Fibroblast of lung (primary cell): ENCODE results near the gene AVP. TPM values are rescaled to one million over a fixed set of nuclear protein-coding genes. Genes with fewer than 3 reads are reported as not detected.

ENCODE experiments used
- DNase-seq, 2 donors: peaks; one replicate each; pipeline versions ENCODE4 v3.0.0 to v3.0.0-alpha.2; 2010; ENCODE audit warnings: low read depth in 2 of 2
- H2AFZ ChIP-seq: 2 replicates; pipeline ENCODE4 v1.5.1; 2012; ENCODE audit warnings: low read length, control low read depth, inconsistent platforms
- H3K27ac ChIP-seq: 2 replicates; pipeline ENCODE4 v1.5.1; 2011; ENCODE audit warnings: low read length, control low read depth; ENCODE audit not compliant: insufficient read depth
- H3K27me3 ChIP-seq: 2 replicates; pipeline ENCODE4 v1.5.1; 2011; ENCODE audit warnings: mild to moderate bottlenecking, low read length; ENCODE audit not compliant: control insufficient read depth, insufficient read depth
- H3K36me3 ChIP-seq: 2 replicates; pipeline ENCODE4 v1.5.1; 2011; ENCODE audit warnings: low read length; ENCODE audit not compliant: control insufficient read depth, insufficient read depth
- H3K4me1 ChIP-seq: 2 replicates; pipeline ENCODE4 v1.5.1; 2011; ENCODE audit warnings: low read length; ENCODE audit not compliant: control insufficient read depth, insufficient read depth; ENCODE audit errors: extremely low read depth
- H3K4me2 ChIP-seq: 2 replicates; pipeline ENCODE4 v1.5.1; 2011; ENCODE audit warnings: low read length, control low read depth; ENCODE audit not compliant: insufficient read depth; ENCODE audit errors: extremely low read depth
- H3K4me3 ChIP-seq, 4 experiments: fragments of 200-600 bp in 1 of 4; sonication (generic) in 1 of 4; replicated peaks in 1 of 4; 2 replicates each; pipeline ENCODE4 v1.5.1; 2011 to 2016; ENCODE audit warnings: low read length in 4 of 4, low read depth in 3 of 4, mild to moderate bottlenecking in 3 of 4, control low read depth in 2 of 4, inconsistent platforms in 1 of 4, mixed read lengths in 1 of 4; ENCODE audit not compliant: insufficient read depth in 1 of 4; ENCODE audit errors: control extremely low read depth in 1 of 4
- H3K79me2 ChIP-seq: 2 replicates; pipeline ENCODE4 v1.5.1; 2012; ENCODE audit warnings: mild to moderate bottlenecking, low read length, inconsistent platforms; ENCODE audit not compliant: control insufficient read depth, insufficient read depth
- H3K9ac ChIP-seq: 2 replicates; pipeline ENCODE4 v1.5.1; 2011; ENCODE audit warnings: mild to moderate bottlenecking, low read length, control low read depth; ENCODE audit not compliant: insufficient read depth
- H3K9me3 ChIP-seq: 2 replicates; pipeline ENCODE4 v1.5.1; 2012; ENCODE audit warnings: low read depth, low read length; ENCODE audit not compliant: control insufficient read depth, insufficient read depth
- H4K20me1 ChIP-seq: 2 replicates; pipeline ENCODE4 v1.5.1; 2011; ENCODE audit warnings: low read length; ENCODE audit not compliant: control insufficient read depth, insufficient read depth; ENCODE audit errors: extremely low read depth
- CTCF ChIP-seq, 2 donors: IDR thresholded peaks in 1 of 2; conservative IDR thresholded peaks in 1 of 2; 1 replicate in 1 of 2; 2 replicates in 1 of 2; pipeline ENCODE4 v1.5.1; 2011 to 2012; ENCODE audit warnings: low read length in 2 of 2, control low read depth in 1 of 2, inconsistent platforms in 1 of 2, low read depth in 1 of 2, mild to moderate bottlenecking in 1 of 2
- EZH2 ChIP-seq: IDR thresholded peaks from 2 replicates; pipeline ENCODE4 v1.5.1; 2012; ENCODE audit warnings: low read length, control low read depth, mild to moderate bottlenecking; ENCODE audit errors: missing control alignments
- polyA plus RNA-seq, 2 donors: library from polyadenylated mRNA; depleted of rRNA in 1 of 2; stranded (reverse) in 1 of 2; unstranded in 1 of 2; fragments of >200 nt; gene quantifications; 2 replicates each; pipeline ENCODE4 v1.2.1, GENCODE V29; 2011 to 2012; ENCODE audit warnings: missing spikeins in 1 of 2
- total RNA-seq: library from RNA; depleted of rRNA; stranded (reverse); fragments of >200 nt; gene quantifications from 2 replicates; pipeline ENCODE4 v1.2.1, GENCODE V29; 2014

AVP gene
- total and polyA plus RNA-seq, 2 donors (not counting 1 experiment from before 2014, with no cell fraction given) = not detected

GRCh38 chr20:3082306-3082951 lies 2.1 kb downstream of the AVP start:
- H4K20me1 ChIP-seq = no peaks in the 10 kb centered on the region
- H3K9ac ChIP-seq = no peak overlapping the region
- H2AFZ ChIP-seq = no peak overlapping the region
- peaks cover 7% of the 10 kb centered on the region for H3K4me1 ChIP-seq
- H3K36me3 ChIP-seq = no peaks in the 10 kb centered on the region
- no peaks in the 10 kb centered on the region for H3K79me2 ChIP-seq
- H3K4me2 ChIP-seq = peak overlapping the region; percentile 51
- no peak for DNase-seq
- H3K27ac ChIP-seq = no peak overlapping the region
- TF ChIP-seq EZH2 (peak; percentile 86), CTCF (conservative IDR thresholded peaks at IDR 0.05 in 1 of 2, IDR thresholded peaks at IDR 0.05 in 1 of 2; ENCODE audit: low read depth in 1 of 2, low read length in 2 of 2) (no peak)
- H3K4me3 ChIP-seq = no peak overlapping the region
- peaks cover 40% of the 10 kb centered on the region for H3K27me3 ChIP-seq
- H3K9me3 ChIP-seq = no peaks in the 10 kb centered on the region

GRCh38 chr20:3081641-3082040 lies 2.9 kb downstream of the AVP start:
- no peak for DNase-seq
- no peak for TF ChIP-seq EZH2
- no peak for TF ChIP-seq CTCF (conservative IDR thresholded peaks at IDR 0.05 in 1 of 2, IDR thresholded peaks at IDR 0.05 in 1 of 2; ENCODE audit: low read depth in 1 of 2, low read length in 2 of 2)
- Histone ChIP-seq H3K27ac (no peak overlapping the region), H3K4me3 (no peak overlapping the region), H3K9me3 (no peaks in the 10 kb centered on the region), H3K9ac (no peak overlapping the region), H3K4me2 (no peak overlapping the region), H4K20me1 (no peaks in the 10 kb centered on the region), H3K36me3 (no peaks in the 10 kb centered on the region), H3K79me2 (no peaks in the 10 kb centered on the region), H3K27me3 (peaks cover 40% of the 10 kb centered on the region), H3K4me1 (peaks cover 7% of the 10 kb centered on the region), H2AFZ (no peak overlapping the region)

- Histone ChIP-seq H3K4me3 (no peak overlapping the region), H2AFZ (no peak overlapping the region), H3K4me2 (peak overlapping the region; percentile 44), H3K27ac (no peak overlapping the region), H3K9ac (no peak overlapping the region), H4K20me1 (no peaks in the 10 kb centered on the region), H3K27me3 (peaks cover 40% of the 10 kb centered on the region), H3K4me1 (peaks cover 7% of the 10 kb centered on the region), H3K79me2 (no peaks in the 10 kb centered on the region), H3K9me3 (no peaks in the 10 kb centered on the region), H3K36me3 (no peaks in the 10 kb centered on the region)
- DNase-seq = peak; percentile 23 to 76
- TF ChIP-seq EZH2 (no peak), CTCF (conservative IDR thresholded peaks at IDR 0.05 in 1 of 2, IDR thresholded peaks at IDR 0.05 in 1 of 2; ENCODE audit: low read depth in 1 of 2, low read length in 2 of 2) (no peak)
Measured at GRCh38 chr20:3080939-3081388, 3.6 kb downstream of the AVP start.
